T-helper 17 cell (primary cell): ENCODE measurements around the gene GTSE1. TPM values are rescaled to one million over a fixed set of nuclear protein-coding genes. Genes with fewer than 3 reads are reported as not detected.

Source experiments
- ATAC-seq: fragments of 150-1000 bp; cut with Tn5 transposase; 2 replicates; pipeline ENCODE4 v1.10.0; 2021; ENCODE audit warnings: mild to moderate bottlenecking, moderate library complexity
- DNase-seq, 3 donors: peaks; one replicate each; pipeline versions ENCODE4 v3.0.0 to v3.0.0-alpha.2; 2020 to 2021
- H3K9me3 ChIP-seq: one replicate; pipeline ENCODE4 v1.7.0; 2013; ENCODE audit warnings: low read length, mild to moderate bottlenecking; ENCODE audit not compliant: control insufficient read depth, poor library complexity, severe bottlenecking
- H3K27ac Mint-ChIP-seq: one replicate; pipeline ENCODE4 v1.8.0; 2022; ENCODE audit warnings: mild to moderate bottlenecking, moderate library complexity, mixed read lengths
- H3K27me3 Mint-ChIP-seq: one replicate; pipeline ENCODE4 v1.8.0; 2022; ENCODE audit warnings: mixed read lengths
- H3K36me3 Mint-ChIP-seq: one replicate; pipeline ENCODE4 v1.8.0; 2022; ENCODE audit warnings: low read depth, mixed read lengths
- H3K4me1 Mint-ChIP-seq: one replicate; pipeline ENCODE4 v1.8.0; 2022; ENCODE audit warnings: mild to moderate bottlenecking, mixed read lengths
- H3K4me3 Mint-ChIP-seq: one replicate; pipeline ENCODE4 v1.8.0; 2022; ENCODE audit warnings: mild to moderate bottlenecking, moderate library complexity, mixed read lengths
- total RNA-seq, 4 donors: library from RNA in 2 of 4; stranded (reverse) in 2 of 4; gene quantifications; one replicate each; pipeline ENCODE4 v1.2.3 and lab custom pipeline; 2022 to 2026

Gene GTSE1
- total RNA-seq, 2 donors from 2014 or later = 0.25 to 0.57 TPM

DNA sequence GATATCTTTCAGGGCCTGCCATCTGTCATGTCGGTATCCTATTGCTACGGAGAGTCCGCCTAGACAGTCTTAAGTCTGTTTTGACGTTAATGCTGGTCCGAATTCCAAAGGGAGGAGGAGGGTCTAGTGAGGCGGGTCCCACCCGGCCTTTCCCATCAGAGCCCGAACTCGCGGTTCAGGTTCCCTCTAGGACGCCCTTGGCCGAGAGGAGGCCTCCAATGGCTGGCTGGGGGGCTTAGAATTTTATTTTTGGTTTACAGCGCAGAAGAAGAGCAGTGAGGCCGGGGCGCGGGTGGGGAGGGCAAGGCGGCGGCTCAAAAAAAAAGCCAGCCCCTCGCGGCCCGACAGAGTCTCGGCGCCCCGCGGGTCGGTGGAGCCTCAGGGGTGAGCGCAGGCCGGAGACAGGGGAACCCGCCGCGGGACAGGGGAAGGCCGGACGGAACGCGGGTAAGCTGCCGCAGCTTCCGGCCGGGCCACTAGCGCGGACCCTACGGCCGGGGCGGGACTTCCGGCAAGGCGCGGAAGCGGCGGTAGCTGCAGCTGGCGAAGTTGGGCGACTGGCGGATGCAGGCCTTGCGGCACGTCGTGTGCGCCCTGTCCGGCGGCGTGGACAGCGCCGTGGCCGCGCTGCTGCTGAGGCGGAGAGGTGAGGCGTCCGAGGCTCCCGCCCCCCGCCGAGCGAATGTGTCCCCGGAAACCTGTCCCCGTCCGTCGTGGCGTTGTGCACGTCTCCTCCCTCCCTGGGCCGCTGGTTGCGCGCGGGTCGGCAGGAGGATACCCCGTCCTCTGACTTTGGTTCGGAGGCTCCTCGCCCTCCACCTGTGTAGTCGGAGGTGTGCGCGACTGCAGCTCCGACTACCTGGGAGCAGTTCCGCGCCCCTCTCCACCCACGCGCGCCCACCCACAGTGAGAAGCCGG, 38.8 kb downstream of the GTSE1 start, which contains the start of gene TRMU:
TRMU (plus strand) TSS at position 514 of the 918 bp plus-strand sequence; CDS start at position 565, 51 bp downstream.
- no peaks in the 10 kb centered on the region for H3K9me3 ChIP-seq
- no peaks in the 10 kb centered on the region for H3K27me3 Mint-ChIP-seq
- peaks cover 33% of the 10 kb centered on the region for H3K4me1 Mint-ChIP-seq
- peak; percentile 51 to 62 (median 59) for DNase-seq
- H3K4me3 Mint-ChIP-seq = peak within 1 kb of the TSS; percentile 99
- H3K36me3 Mint-ChIP-seq = peaks cover 12% of the 10 kb centered on the region
- H3K27ac Mint-ChIP-seq = peak within 1 kb of the TSS; percentile 97
- ATAC-seq = peak; percentile 87

DNA sequence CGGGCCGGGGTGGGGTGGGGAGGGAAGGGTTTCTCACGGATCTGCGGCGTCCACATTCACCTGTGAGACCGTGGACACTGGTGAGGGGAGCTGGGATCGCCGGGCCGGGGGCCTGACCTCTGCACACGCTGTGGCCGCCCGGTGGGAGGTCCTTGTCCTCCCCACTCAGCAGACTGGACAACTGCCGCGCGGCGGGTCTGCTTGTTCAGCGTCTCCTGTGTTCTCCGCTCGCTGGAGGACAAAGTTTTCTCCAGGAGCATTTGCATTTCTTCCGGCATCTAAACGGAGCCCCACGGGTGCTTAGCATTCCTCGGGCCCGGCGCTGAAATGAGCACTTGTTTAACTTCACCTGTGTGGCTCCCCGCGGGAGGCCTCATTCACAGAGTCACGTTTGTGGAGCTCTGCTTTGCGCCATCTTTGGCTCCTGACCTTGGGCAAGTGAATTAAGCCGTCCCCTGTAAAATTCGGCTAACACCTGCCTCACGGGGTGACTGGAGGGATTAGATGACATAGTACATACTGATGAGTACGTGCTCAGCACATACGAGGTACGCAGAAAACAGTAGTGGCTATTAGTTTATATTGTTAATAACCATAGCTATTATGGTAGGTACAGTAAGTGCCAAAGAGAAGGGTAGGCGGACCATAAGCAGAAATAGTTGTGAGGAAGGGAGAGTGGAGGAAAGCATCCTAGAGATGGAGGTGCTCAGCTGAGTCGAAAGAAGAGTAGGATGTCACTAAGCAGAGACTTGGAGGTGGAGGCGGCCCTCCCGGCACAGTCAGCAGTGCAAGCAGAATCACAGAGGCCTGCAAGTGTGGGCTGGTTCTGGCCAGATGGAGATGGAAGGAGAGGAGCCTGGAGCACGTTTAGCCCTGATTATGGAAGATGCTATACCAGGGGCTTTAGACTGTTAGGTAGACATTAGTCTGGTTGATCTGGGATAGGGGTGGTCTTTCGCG, 39.7 kb downstream of the GTSE1 start:
- ATAC-seq (peak; percentile 24), DNase-seq (no peak)
- Mint-ChIP-seq H3K27ac (peak overlapping the region; percentile 97), H3K27me3 (no peaks in the 10 kb centered on the region), H3K4me3 (peak overlapping the region; percentile 99), H3K36me3 (peaks cover 12% of the 10 kb centered on the region), H3K4me1 (peaks cover 33% of the 10 kb centered on the region)
- H3K9me3 ChIP-seq = no peaks in the 10 kb centered on the region

DNA sequence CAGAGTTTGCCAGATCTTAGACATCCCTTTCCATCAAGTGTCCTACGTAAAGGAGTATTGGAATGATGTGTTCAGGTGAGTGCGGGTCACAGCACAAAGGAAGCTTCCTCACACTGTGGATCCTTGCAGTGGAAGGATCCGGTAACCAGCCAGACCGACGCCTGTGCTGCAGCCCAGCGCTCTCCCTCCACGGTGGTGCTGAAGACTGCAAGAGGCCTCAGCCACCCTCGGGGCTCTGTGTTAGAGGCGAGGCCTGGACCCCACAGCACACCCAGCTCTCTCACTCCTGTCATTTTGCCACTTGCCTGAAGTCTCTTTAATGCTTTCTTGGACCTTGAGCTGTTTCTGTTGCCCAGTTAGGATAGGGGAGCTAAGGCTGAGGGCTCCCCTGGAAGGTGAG, 41.2 kb downstream of the GTSE1 start:
- no peaks in the 10 kb centered on the region for H3K9me3 ChIP-seq
- Mint-ChIP-seq H3K4me1 (peaks cover 33% of the 10 kb centered on the region), H3K4me3 (no peak overlapping the region), H3K36me3 (peaks cover 12% of the 10 kb centered on the region), H3K27me3 (no peaks in the 10 kb centered on the region), H3K27ac (peak overlapping the region; percentile 72)
- ATAC-seq (no peak), DNase-seq (no peak)

DNA sequence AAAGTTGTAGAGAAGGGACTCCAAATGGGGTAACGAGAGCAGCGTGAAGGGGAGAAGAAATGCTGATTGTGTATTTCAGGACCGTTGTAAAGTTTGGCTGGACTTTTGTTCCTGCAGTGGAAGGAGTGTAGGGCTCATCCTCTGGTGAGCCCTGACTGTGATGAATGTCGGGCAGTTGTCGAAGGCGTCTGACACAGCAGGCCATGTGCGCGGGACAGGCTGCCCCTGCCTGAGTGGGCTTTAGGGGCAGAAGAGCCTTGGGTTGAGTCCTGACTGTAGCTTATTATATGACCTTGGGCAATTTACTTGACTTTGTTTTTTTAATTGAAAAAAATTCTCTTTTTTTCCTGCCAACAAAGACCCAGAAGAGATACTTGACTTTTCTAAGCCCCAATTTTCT, 42.0 kb downstream of the GTSE1 start:
- DNase-seq (no peak), ATAC-seq (no peak)
- Mint-ChIP-seq H3K36me3 (peaks cover 12% of the 10 kb centered on the region), H3K27ac (peak overlapping the region; percentile 72), H3K4me1 (peaks cover 31% of the 10 kb centered on the region), H3K4me3 (no peak overlapping the region), H3K27me3 (no peaks in the 10 kb centered on the region)
- no peaks in the 10 kb centered on the region for H3K9me3 ChIP-seq

DNA sequence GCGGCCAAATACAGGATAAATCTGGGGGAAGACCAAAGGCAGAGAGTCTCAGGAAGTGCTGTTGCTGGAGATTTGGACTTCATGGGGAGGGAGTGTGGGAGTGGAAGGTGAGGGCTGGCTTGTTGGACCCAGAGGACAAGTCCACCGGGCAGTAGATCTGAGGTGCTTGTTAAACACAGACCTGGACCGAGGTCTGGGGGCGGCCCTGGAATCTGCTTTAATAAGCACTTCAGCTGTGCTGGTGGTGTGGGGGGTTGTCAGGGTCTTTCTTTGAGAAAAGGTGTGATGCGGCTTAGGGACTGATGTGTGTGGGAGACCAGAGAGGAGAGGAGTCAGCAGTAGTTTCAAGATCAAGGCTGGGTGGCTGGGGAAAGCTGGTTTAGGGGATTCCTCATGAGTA, 43.3 kb downstream of the GTSE1 start:
- no peaks in the 10 kb centered on the region for H3K27me3 Mint-ChIP-seq
- DNase-seq (no peak), ATAC-seq (no peak)
- no peak overlapping the region for H3K4me3 Mint-ChIP-seq
- no peaks in the 10 kb centered on the region for H3K9me3 ChIP-seq
- H3K4me1 Mint-ChIP-seq = peaks cover 31% of the 10 kb centered on the region
- H3K36me3 Mint-ChIP-seq = peaks cover 14% of the 10 kb centered on the region
- H3K27ac Mint-ChIP-seq = peak overlapping the region; percentile 66

DNA sequence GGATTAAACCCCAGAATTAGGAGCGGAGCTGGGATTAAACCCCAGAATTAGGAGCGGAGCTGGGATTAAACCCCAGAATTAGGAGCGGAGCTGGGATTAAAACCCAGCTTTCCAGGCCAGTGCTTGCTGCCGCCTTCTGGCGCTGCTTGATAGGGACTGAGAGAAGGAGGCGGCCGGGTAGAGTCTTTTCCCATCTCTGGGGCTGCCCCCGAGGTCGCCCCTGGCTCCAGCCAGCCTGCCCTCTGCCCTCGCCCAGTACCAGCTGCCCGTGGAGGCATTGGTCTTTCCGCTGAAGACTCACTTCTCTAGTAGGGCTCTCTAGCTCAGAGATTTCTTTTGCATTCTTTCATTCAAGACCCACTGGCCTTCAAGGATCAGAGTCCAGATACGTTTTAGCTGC, 44.0 kb downstream of the GTSE1 start:
- Mint-ChIP-seq H3K27ac (no peak overlapping the region), H3K4me1 (peaks cover 30% of the 10 kb centered on the region), H3K36me3 (peaks cover 16% of the 10 kb centered on the region), H3K27me3 (no peaks in the 10 kb centered on the region), H3K4me3 (no peak overlapping the region)
- ATAC-seq = no peak
- no peak for DNase-seq
- H3K9me3 ChIP-seq = no peaks in the 10 kb centered on the region

DNA sequence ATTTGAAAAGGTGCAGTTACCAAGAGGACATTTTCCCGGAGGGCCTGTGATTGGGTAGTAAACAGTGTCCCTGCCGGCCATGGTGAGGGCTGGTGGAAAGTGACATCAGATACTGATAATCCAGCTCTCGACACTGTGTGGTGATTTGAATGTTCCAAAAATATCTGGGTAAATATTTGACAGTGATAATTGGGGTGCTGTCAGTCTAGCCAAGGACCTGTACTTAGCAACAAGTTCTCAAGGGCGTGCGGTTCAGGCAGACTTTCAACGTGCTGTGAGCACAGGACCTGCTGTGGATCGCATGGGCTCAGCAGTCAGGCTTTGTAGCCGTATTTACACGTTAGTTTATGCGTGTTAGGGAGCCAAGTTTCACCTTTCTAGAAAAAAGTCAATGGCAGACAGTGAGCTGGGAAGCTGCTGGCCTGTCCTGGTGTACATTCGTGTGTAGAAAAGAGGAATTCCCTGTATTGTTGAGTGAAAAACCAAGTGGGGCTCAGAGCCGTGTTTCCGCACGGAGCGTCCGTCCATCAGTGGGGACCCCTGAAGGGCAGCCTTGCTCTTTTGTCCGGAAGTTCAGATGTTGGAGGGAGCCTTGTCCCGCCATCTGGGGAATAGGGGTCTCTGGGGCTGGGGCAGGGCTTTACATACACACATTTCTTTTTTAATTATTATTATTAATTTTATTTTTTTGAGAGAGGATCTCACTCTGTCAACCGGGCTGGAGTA, 50.2 kb downstream of the GTSE1 start:
- H3K9me3 ChIP-seq = no peaks in the 10 kb centered on the region
- DNase-seq (no peak), ATAC-seq (no peak)
- H3K27me3 Mint-ChIP-seq = no peaks in the 10 kb centered on the region
- no peak overlapping the region for H3K4me3 Mint-ChIP-seq
- no peak overlapping the region for H3K27ac Mint-ChIP-seq
- peaks cover 7% of the 10 kb centered on the region for H3K4me1 Mint-ChIP-seq
- H3K36me3 Mint-ChIP-seq = peaks cover 7% of the 10 kb centered on the region

DNA sequence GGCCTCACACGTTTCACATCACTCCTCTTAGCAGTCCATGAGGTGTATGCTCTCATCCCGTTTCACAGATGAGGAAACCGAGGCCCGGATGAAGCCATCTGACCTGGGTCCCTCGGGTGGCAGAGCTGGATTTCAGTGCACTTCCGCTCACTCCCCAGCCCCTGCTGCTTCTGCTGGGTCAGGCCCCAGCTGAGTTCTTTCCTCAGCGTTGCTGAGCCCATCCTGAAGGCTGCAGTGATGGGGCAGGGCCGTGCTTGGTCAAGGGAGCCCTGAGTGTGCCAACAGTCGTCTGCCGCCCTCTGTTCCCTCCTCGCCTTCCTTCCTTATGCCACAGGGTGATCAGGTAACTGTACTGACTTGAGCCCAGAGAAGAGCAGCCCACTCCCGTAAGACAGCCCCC, 51.0 kb downstream of the GTSE1 start:
- ATAC-seq (no peak), DNase-seq (no peak)
- no peak overlapping the region for H3K4me3 Mint-ChIP-seq
- H3K36me3 Mint-ChIP-seq = peaks cover 7% of the 10 kb centered on the region
- H3K9me3 ChIP-seq = no peaks in the 10 kb centered on the region
- peaks cover 7% of the 10 kb centered on the region for H3K4me1 Mint-ChIP-seq
- H3K27me3 Mint-ChIP-seq = no peaks in the 10 kb centered on the region
- no peak overlapping the region for H3K27ac Mint-ChIP-seq

DNA sequence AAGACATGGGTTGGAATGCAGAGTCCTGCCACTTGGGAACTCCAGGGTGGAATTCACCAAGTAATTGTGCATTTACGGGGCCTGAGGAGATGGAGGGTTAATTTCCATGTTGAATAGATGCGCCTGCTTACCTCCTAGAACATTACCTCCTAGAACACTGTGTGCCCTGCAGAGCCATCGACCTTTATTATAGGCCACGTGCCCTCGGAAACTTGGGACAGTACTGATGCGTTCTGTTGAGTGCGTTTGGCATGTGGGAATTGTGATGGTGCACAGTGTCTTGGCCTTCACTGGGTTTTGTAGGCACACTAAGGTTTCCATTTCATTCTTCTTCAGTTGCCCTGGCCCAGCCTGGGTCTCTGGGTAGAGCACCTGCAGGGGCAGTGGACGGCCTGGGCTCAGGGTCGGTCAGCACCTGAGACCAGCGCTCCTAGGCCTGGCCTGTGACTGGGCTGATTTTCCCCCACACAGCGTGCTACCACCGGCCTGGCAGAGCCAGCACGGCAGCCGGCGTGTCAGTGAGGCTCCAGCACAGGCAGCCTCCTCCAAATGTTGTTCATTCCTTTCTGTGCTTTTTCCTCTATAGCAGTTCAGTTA, 51.5 kb downstream of the GTSE1 start:
- H3K4me1 Mint-ChIP-seq = peaks cover 7% of the 10 kb centered on the region
- no peak overlapping the region for H3K27ac Mint-ChIP-seq
- no peak overlapping the region for H3K4me3 Mint-ChIP-seq
- H3K36me3 Mint-ChIP-seq = peaks cover 7% of the 10 kb centered on the region
- ATAC-seq = no peak
- DNase-seq = no peak
- H3K27me3 Mint-ChIP-seq = no peaks in the 10 kb centered on the region
- H3K9me3 ChIP-seq = no peaks in the 10 kb centered on the region

DNA sequence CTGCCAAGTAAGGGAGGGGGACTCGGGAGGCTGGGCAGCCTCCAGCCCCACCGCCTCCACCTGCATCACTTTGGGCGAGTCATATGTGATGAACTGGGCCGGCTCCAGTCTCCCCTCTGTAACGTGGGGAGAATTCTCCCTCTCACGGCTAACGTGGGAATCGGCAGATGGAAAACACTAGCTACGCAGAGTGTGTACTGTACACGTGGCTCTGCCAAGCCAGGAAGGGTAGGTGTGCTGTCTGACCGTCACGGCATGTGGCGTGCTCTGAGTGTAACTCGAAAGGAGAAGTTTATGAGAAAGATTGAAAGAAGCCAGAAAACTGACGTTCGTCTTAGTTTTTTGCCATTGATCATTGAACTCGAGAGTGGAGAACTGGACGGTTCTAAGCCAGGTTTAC, 52.6 kb downstream of the GTSE1 start:
- Mint-ChIP-seq H3K36me3 (peaks cover 6% of the 10 kb centered on the region), H3K27ac (no peak overlapping the region), H3K4me1 (peaks cover 6% of the 10 kb centered on the region), H3K27me3 (no peaks in the 10 kb centered on the region), H3K4me3 (no peak overlapping the region)
- ATAC-seq (no peak), DNase-seq (no peak)
- H3K9me3 ChIP-seq = no peaks in the 10 kb centered on the region

DNA sequence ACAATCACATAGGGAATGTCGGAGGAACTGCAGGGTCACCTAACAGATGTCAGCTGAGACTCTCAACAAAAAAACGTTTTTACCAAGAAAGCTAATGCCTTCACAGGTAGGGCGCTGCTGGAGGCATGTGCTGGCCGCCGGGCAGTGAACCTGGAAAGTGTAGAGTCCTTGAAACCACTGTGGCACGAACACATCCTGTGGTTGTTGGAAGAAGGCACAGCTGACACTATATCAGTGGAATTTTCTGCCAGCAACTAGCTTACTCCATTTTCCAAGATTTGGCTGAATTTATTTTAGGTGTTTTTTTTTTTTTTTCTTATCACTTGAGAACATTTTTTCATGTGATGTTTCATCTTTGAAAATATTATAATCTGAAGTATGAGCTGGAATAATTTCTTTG, 53.0 kb downstream of the GTSE1 start:
- peaks cover 4% of the 10 kb centered on the region for H3K4me1 Mint-ChIP-seq
- H3K36me3 Mint-ChIP-seq = peaks cover 5% of the 10 kb centered on the region
- ATAC-seq = no peak
- no peaks in the 10 kb centered on the region for H3K27me3 Mint-ChIP-seq
- H3K4me3 Mint-ChIP-seq = no peak overlapping the region
- H3K27ac Mint-ChIP-seq = no peak overlapping the region
- H3K9me3 ChIP-seq = no peaks in the 10 kb centered on the region
- DNase-seq = no peak

DNA sequence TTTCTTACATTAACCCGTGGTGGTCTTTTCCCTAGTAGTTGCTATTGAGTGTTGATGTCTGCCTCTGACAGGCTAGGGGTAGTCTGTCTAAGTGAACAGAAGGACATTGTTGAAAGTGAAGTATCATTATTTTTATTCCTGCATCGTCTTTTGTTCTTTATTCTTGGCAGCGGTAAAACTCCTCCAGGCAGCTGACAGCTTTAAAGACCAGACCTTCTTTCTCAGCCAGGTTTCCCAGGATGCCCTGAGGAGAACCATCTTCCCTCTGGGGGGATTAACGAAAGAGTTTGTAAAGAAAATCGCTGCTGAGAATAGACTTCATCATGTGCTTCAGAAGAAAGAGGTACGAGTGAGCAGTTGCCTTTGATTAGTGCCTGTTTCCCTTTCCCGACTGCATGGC, 53.5 kb downstream of the GTSE1 start:
- Mint-ChIP-seq H3K27me3 (no peaks in the 10 kb centered on the region), H3K4me1 (peaks cover 4% of the 10 kb centered on the region), H3K27ac (no peak overlapping the region), H3K36me3 (peaks cover 5% of the 10 kb centered on the region), H3K4me3 (no peak overlapping the region)
- no peak for DNase-seq
- ATAC-seq = no peak
- no peaks in the 10 kb centered on the region for H3K9me3 ChIP-seq
